Pulmonary artery endothelial cell (primary cell): Measurements from ENCODE around the gene ADAMTS16. TPM values are rescaled to one million over a fixed set of nuclear protein-coding genes. Genes with fewer than 3 reads are reported as not detected.
"Not testable (repeated sequence)": the region's sequence is repeated elsewhere in the genome, so short reads cannot be mapped to it uniquely, and the experiment has no call there.

Experiments used
- DNase-seq: peaks from one replicate; pipeline ENCODE4 v3.0.0-alpha.2; 2011; ENCODE audit warnings: low read depth, low spot score
- total RNA-seq: library from RNA; depleted of rRNA; stranded (reverse); fragments of >200 nt; gene quantifications from 2 replicates; pipeline ENCODE4 v1.2.3, GENCODE V29; 2014

The ADAMTS16 gene
- not detected in 2 replicates for total RNA-seq

DNA sequence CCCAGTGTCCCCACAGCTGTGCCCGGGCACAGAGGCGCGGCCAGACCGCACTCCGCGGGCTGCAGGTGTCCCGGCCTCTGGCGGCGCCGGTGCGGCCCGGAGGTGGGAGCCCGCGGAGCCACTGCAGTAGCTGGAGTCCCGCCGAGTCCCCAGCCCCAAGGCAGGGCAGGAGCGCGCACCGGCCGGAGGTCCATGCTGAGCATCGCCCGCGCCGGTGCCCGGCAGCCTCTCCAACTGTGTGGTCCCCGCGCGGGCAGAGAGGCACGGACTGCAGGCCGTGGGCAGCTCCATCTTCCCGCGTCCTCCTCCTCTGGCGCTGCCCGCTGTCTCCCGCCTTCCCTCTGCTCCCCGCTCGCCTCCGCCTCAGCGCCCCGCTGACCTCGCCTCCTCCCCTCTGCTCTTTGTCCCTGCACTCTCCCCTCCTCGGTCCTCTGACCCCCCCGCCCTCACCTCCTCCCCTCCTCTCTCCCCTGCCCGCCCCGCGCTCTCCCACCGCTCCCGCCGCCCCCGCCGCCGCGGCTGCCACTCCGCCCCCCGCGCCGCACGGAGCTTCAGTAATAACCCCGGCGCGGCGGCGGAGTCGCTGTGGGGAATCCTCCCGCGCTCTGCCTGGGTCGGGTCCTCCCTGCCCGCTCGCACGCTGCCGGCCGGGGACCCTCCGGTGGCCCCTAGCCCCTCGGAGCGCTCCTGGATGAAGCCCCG is at the start of gene ADAMTS16:
Gene ADAMTS16, plus strand, starts transcription at position 554 of the 702 bp plus-strand sequence. Its CDS starts 138 bp downstream, at position 692.
- no peak for DNase-seq

DNA sequence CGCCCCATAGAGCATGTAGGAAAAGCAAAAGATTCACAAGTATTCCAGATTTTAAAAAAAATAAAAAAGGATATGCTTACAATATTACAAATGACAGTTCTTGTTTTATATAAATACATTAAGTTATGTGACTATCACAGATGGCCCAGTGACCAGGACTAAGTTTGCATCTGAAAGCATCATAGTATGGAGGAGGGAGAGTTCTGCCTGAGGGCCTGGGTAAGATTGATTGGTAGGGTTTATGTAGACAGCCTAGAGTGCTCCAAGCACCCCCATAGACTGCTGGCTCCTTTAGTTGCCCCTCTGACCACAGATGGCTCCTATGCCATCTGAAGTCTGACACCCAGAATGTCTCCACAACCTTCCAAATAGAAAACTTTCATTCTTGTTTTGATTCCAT is 48.0 kb upstream of the ADAMTS16 start:
- DNase-seq = no peak

DNA sequence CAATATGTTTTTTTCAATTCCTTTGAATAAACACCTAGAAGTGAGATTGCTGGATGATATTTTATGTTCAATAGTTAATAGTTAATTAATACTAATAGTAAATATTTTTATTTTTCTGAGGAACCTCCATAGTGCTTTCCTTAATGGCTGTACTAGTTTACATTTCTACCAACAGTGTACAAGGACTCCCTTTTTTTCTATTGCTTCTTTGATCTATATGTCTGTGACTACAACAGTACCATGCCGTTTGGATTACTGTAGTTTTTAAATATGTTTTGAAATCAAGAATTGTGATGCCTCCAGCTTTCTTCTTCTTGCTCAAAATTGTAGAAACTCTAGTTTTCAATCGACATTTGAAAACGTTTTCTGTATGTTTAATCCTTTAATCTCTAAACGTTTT is 39.5 kb upstream of the ADAMTS16 start:
- DNase-seq = no peak

DNA sequence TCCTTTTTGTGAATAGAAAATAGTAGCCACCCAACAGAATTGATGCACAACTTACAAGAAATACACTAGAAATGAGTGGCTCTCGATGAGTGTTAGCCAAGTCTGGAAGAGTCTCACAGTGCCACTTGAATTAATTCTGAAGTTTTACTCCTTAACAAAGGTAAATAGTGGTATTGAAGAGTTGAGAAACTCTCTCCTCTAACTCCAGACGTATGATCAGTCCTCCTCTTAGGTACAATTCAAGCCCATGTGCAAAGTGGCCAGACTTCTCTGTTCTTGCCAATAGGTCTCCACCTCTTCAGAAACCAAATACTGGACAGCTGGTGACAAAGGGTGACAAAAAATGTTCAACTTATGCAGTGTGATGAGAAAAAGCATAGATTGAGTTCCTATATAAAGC is 38.5 kb upstream of the ADAMTS16 start:
- DNase-seq = no peak

- DNase-seq = no peak
Observed at GRCh38 chr5:5103245-5103644, 36.9 kb upstream of the ADAMTS16 start.

- DNase-seq = no peak
Observed at GRCh38 chr5:5104550-5104949, 35.6 kb upstream of the ADAMTS16 start.

DNA sequence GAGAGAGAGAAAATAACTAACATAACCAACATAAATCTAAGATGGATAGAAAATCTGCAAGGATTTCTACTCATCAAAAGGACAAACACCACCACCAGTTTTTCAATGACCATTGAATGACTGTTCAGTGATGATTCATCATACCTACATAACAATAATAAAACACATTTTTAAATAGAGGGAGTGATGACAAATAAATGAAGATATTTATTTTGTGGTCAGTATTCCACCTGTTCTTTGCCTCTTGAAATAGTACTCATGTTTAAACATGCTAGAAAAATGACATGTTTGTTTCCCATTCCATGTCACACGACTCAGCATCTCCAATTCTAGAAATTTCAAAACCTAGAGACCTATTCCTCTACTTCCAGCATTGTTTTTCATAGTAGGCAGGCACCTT is 34.6 kb upstream of the ADAMTS16 start:
- DNase-seq = no peak

- DNase-seq = no peak
Observed at GRCh38 chr5:5116956-5117355, 23.2 kb upstream of the ADAMTS16 start.

DNA sequence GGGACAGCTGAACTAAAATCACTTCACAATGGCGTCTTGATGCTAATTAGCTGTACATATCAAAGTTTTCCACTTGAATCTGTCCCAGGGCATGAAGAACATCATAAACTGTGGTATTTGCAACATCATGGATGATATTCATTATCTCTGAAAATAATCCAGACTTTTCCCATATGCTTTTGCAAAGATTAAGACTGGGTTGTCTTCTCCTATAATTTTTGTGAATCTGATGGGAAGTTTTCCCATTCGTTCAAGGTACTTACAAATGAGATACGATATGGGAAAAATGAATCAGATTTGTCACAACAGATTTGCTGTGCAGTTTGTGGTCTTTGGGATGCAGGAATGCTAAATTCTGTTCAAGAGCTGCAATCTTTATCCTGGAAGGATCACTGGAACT is 17.4 kb upstream of the ADAMTS16 start:
- no peak for DNase-seq

- DNase-seq = no peak
Observed at GRCh38 chr5:5124231-5124630, 15.9 kb upstream of the ADAMTS16 start.

GRCh38 chr5:5126444-5126843 is 13.7 kb upstream of the ADAMTS16 start:
- no peak for DNase-seq

DNA sequence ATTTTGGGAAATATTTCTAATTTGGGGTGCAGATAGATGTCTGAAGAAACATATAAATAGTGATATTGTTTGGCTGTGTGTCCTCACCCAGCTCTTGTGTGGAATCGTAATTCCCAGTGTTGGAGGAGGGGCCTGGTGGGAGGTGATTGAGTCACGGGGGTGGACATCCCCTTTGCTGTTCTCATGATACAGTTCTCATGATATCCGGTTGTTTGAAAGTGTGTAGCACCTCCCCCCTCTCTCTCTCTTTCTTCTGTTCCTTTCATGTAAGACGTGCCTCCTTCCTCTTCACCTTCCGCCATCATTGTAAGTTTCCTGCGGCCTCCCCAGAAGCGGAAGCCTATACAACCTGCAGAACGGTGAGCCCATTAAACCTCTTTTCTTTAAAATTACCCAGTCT is 11.4 kb upstream of the ADAMTS16 start:
- no peak for DNase-seq

- no peak for DNase-seq
Observed at GRCh38 chr5:5132234-5132633, 7.9 kb upstream of the ADAMTS16 start.

DNA sequence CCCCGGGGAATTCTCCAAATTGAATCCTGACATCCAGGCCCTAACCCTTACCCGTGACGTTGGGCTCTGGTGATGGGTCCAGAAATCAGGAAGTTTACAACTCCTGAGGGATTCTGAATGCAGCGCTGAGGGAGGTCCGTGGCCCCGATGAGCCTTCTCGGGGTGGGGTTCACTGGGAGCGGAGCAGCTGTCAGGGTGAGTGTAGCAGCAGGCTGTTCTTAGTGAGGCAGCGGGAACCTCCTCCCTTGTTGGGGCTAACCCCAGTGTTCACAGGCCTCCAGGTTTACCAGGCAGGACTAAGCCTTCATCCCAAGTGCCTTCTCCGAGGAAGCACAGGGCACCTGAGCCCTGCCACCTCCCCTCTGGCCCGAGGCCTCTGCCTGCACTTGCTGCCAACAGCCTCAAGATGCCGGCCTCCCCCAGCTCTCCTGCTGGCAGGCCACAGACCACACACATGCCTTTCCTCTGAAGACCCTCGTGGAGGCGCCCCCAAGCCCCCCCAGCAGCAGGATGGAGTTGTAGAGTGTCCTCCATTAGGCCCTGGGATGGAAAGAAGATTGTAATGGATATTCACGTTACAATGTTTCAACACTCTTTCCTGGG is 7.3 kb upstream of the ADAMTS16 start:
- DNase-seq = no peak

GRCh38 chr5:5134107-5134506 is 6.0 kb upstream of the ADAMTS16 start:
- DNase-seq = no peak

- no peak for DNase-seq
Observed at GRCh38 chr5:5135957-5136676, 4.0 kb upstream of the ADAMTS16 start.

DNA sequence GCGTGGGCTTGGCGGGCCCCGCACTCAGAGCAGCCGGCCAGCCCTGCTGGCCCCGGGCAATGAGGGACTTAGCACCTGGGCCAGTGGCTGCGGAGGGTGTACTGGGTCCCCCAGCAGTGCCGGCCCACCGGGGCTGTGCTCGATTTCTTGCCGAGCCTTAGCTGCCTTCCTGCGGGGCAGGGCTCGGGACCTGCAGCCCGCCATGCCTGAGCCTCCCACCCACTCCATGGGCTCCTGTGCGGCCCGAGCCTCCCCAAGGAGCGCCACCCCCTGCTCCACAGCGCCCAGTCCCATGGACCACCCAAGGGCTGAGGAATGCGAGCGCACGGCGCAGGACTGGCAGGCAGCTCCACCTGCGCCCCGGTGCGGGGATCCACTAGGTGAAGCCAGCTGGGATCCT is 2.3 kb upstream of the ADAMTS16 start:
- DNase-seq = not testable (repeated sequence)

GRCh38 chr5:5139336-5139776 is 774 bp upstream of the ADAMTS16 start:
- DNase-seq = no peak

DNA sequence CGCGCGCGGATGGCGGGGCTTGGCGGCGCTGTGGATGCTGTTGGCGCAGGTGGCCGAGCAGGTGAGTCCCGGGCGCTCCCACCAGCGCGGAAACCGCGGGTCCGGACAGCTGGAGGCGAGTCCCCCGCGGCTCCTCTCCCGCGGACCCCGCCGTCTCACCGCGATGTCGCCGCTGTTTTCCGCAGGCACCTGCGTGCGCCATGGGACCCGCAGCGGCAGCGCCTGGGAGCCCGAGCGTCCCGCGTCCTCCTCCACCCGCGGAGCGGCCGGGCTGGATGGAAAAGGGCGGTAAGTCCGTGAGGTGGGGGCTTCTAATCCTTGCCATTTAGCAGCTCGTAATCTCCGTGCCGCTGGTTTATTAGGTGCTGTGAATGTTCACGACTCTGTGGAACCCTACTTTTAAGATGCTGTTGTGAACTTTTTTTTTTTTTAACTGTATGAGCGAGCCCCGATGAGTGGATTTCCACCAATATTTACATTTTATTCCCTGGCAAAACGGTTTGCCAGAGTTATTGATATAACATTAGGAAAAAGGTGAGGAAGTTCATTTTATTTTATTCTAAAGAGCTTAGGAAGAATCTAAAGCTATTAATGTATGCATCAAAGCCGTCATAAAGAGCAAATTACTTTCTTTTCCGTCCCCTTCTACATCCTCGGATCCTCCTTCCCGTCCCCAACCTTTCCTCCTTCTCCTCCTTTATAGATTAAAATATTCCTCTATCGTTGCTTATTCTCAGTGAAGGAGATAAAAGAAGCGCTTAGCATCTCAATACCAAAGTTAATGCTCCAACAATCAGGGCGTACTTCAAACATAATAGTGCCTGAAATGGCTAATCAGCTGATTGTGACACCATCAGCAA is 579 bp downstream of the ADAMTS16 start:
- DNase-seq = no peak

DNA sequence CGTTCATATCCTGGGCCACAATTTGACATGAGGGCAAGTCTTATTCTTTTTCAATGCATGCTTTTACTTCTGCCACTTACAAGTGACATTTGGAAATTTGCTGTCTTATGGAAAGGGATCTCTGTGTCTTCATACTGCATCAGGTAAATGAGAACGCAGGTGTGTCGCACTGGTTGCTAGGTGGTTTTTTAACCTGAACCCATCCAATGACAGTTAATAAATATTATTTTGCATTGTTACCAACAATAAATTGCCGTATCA is 1.1 kb downstream of the ADAMTS16 start:
- no peak for DNase-seq

- DNase-seq = no peak
Observed at GRCh38 chr5:5141625-5142525, 1.7 kb downstream of the ADAMTS16 start.
